GM18499 (cell line): ENCODE measurements around the gene TBC1D14.

ENCODE experiments used
- ATAC-seq: cut with Tn5 transposase; IDR thresholded peaks from one replicate; pipeline ENCODE4 v1.9.1; 2021; ENCODE audit warnings: moderate number of reproducible peaks; ENCODE audit not compliant: insufficient read depth, unreplicated experiment

TBC1D14 gene

DNA sequence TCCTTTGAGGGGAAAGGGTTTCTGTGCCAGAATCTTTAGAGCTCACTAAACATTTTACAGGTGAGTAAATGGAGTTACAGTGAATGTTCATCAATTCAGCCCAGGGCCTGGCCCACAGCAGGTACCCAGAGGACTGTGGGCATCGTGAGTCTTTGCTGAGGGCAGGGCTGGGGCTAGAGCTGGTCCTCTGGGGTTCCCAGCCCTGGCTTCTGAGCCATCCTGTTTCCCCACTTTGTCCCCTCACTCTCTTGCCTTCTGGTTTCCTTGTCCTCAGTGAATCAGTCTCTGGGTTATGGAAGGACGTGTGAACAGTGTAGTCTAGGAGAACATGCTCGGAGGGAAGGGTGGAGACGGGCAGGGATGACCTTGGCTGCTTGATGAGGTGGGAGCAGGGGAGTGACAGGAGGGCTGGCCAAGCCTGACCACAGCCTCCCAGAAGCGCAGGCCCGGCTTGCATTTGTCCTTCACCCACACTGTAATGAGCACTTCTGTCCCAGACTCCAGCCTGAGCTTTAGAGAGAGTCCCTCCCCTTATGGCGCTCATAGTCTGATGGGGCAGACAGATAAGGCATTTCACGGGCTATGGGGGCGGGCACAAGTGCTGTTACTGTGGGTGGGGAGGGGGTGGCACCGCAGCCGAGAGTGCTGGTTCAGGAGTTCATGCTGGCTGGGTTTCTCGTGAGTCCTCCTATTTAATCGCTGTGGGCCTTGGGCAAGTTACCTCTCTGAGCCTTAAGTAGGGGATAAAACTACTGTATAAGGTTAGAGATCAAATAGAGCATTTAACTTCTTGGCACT, 17.3 kb downstream of the TBC1D14 start:
- no peak for ATAC-seq

DNA sequence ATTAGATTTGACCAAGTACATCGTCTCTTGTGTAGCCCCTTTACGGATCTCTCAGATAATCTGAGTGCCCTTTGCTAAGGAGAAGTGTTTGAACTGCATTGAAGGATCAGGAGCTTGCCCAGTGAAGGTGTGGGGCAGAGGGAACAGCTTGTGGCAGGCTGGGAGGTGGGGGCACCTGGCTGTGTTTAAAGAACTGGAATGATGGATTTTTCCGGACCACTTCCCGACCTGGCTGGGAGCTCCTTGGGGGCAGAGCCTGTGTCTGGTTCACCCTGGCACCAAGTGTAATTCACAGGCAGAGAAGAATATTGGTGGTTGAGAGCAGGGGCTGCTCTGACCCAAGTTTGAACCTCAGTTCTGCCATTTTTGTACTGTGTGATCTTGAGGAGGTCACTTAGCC, 18.5 kb downstream of the TBC1D14 start:
- no peak for ATAC-seq

DNA sequence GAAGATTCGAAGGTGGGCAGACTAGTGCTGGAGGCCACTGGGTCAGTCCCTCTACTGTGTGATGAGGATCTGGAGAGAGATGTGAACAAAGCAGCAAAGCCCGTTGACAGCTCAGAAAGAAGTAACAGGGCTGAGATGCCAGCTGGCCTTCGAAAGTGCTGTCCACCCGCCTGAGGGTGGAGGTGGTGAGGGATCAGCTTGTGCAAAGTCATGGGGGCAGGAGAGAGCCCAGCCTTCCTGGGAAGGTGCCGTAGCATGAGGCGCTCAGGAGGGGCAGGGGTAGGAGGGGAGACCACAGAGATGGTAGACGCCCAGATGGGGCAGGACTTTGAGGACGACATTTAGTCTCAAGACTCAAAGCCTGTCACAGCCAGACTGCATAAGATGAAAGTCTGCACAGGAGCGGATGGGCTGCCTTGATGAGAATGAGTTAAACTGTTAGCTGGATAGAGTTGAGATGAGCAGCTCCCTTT, 19.7 kb downstream of the TBC1D14 start:
- ATAC-seq, result no peak

DNA sequence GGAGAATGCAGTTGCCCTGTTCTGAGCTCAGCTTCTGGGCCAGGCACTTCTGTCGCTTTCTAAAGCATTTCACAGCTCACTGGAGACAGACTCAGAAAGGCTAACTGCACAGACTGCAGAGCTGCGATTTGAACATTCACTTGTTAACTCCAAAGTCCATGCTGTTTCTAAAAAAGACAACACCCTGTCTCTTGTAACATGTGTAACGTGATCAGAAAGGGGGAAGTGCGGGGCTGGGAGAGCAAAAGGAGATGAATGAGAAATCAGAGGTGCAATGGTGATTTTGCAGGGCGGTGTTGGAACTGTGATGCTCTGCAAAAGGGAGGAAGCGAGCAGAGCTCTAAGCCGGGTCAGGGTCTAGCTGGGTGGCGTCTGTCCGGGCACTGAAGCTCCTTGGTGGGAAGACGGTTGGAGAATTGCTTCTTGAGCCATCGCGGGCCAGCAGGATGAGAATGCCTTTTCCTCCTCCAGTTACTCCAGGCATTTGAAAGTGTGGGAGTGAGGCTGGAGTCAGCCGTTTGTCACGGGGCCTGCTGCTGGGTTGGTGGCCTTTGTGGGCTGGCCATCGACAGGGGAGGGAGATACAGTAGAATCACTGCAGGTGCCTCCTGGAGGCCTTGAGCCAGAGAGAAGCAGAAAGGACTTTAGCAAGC, 20.3 kb downstream of the TBC1D14 start:
- no peak for ATAC-seq

DNA sequence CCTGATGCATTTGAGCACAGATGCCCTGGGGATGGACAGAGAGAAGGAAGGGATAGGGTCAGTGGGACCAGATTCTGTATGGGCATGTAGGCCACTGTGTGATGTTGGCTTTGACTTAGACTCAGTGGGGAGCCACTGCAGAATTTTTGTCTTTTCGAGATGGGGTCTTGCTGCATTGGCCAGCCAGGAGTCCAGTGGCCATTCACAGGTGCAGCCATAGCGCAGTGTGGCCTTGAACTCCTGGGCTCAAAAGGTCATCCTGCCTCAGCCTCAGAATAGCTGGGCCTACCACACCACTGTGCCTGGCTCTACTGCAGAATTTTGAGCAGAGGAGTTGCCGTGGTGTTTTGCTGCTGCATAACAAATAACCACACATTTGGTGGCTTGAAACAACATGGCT, 22.8 kb downstream of the TBC1D14 start:
- ATAC-seq, result no peak

DNA sequence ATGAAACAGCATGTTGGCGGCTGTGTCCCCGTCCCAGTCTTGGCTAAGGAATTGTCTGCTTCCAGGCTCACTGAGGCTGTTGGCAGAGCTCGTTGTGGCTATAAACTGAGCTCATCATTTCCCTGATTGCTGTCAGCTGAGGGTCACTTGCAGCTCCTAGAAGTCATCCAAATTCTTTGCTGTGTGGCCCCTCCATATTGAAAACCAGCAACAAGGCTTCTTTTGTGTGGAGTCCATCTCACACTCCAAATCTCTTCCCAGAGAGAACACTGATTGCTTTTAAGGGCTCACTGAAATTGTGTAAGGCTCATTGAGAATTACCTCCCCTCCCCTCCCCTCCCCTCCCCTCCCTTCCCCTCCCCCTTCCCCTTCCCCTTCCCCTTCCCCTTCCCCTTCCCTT, 23.3 kb downstream of the TBC1D14 start:
- ATAC-seq, result no peak

DNA sequence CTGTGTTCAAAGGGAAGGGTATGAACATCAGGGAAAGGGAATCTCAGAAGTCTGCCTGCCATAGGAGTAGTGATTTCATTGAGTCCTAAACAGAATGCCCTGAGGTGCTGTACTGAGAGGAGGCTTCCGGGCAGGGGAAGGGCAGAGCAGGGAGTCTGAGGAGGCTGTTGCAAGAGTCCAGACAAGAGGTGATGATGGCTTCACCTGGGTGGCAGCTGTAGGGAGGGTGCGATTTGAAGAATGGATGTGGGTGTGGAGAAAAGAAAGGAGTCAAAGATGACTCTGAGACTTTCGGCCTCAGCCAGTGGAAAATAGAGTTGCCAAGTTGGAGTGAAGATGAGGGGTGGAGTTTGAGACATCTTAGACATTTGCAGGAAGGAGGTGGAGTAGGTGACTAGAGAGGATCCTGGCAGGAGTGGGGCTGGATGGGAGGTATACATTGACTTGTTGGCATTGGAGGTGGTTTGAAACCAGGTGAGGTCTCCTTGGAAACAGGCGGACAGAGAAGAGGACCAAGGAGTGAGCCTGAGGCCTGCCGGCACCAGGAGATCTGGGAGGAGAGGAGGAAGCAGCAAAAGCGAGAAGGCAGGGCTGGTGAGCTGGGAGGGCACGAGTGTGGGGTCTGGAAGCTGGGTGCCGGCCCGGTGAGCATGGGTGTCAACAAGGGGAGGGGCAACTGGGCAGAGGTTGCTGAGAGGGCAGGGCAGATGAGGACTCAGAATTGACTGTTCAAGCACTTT, 24.2 kb downstream of the TBC1D14 start:
- no peak for ATAC-seq

DNA sequence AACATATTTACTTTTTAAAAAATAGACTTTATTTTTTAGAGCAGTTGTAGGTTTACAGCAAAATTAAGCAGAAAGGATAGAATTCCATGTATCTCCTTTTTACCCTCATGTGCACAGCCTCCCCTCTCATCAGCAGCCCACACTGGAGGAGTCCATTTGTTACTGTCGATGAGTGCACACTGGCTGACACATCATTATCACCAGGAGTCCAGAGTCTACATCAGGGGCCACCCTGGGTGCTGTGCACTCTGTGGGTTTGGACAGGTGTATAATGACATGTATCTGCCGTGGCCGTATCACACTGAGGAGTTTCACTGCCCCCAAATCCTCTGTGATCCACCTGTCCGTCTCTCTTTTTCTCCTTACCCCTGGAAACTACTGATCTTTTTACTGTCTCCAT, 26.3 kb downstream of the TBC1D14 start:
- ATAC-seq, result no peak

DNA sequence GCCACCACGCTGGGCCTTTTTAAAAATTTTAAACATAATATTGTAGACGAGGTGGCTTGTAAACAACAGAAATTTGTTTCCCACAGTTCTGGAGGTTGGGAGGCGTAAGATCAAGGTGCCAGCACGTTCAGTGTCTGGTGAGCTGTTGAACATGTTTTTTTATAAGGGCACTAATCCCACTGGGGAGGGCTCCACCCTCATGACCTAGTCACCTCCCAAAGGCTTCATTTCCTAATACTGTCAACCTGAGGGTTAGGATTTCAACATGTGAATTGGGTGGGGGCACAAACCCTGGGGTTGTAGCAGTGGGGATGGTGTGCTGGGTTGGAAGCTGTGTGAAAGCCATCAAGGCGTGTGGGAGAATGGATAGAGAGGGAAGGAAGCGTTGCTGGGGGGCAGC, 27.6 kb downstream of the TBC1D14 start:
- no peak for ATAC-seq

DNA sequence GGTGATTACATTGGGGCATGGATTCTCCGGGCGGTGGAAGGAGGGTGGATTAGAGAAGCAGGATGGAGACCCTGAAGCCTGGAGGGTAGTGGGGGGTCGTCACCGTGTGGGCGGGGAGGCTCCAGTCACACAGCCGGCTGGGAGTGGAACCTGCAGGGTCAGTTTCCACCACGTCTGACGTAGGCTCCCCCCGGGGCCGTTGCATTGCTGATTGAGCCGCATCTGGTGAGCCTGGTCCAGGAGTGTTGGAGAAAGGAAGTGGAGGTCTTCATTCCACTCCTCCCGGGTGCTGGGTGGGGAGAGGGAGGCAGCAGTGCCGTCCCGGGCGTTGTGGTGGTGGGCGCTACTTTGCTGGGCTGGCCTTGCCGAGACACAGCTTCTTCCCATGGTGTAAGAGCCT, 28.1 kb downstream of the TBC1D14 start:
- ATAC-seq, result no peak

DNA sequence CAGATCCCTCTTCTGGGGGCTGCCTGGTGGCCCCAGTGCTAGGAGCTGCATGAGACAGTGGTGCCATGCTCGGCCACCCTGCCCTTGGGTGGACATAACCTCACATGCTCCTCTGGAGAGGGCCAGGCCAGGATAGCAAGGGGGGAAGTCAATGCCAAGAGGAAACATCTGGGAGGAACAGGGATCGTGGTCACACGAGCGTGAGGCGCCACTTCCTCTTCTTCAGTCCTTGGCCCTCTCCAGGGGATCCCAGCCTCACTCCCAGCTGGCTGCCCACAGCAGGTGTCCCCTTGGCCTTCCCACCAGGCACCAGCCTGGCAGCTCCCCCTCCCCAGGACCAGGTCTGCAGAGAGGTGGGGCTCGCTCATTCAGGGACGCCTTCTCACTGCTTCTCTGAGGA, 28.6 kb downstream of the TBC1D14 start:
- ATAC-seq, result no peak

DNA sequence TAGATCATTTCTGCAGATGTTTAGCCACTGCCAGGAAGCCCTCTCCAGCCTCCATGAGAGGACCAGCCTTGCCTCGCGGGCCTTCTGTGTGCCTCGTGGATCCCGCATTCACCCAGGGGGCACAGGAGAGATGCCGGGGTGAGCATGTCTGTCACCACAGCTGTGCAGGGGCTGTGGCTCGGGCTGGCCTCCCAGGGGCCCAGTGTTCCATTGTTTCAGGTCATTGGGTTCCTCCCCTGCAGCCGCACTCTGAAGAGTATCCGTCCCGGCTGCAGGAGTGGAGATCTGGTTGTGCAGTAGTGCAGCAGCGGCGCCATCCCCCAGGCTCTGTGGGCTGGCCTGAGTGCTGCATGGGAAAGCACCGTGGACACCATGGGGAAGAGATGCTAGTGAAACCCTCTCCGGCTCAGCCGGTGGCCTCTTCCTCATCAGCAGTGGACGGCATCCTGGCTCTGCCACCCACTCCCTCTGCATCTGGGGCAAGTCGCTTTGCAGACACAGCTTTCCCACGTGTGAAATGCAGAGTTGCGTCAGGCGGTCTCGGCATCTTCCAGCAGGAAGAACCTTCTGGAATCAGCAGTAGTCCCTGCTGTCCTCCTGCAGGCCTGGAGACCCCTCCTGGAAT, 29.1 kb downstream of the TBC1D14 start:
- no peak for ATAC-seq

DNA sequence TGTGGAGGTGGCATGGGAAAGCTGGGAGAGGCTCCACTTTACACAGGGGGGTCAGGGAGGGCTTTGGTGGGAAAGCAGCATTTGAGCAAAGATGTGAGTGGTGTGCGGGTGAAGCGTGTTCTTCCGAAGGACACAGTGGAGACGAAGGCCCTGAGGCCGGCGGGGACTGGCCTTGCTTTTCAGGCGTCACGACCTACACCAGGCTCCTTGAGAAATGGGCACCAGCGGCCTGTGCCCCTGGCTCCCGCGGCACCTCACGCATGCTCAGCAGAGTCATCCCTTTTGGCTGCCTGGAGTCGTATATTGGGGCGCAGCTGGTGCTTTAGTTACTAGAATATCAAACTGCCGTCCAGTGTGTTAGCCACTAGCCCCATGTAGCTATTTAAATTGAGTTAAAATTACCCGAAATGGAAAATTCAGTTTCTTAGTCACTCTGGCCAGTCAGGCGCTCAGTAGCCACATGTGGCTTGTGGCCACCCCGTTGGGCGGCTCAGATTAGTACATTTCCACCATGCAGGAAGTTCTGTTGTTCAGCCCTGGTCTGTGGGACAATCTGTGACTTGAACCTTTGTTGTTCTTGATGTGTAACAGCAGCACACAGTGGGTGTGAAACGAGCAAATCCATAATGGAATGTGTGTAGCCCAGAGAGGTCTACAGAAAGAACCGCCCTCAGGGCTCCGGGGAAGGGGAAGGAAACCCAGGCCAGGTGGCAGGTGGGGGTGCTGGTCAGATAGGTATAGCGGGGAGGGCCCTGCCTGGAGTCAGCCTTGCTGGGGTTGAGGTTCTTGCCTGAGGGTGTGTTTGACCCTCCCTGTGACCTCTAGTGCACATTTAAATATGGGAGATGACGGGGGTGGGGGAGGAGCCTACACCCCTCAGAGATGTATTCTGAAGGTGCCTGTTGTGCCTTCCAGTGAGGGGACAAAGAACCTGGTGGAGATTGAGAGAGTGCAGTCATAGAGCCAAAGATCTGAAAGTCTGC, 30.4 kb downstream of the TBC1D14 start:
- no peak for ATAC-seq

DNA sequence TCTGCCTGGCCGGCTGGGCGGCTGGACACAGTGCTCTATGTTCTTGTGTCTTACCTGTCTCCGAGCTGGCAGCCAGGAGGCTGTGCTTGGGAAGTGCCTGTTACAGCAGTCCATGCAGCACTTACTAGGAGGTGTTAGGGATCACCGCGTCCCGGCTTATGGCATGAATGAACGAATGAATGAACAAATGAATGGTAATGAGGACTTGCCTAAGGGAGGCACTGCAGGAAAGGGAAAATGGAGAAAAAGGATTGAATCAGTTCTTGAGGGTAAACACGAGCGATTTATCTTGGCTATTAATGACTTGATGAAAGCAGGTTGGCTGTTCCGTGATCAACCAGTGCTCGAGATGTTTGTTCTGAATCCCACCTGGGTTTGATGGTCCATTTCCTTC, 31.1 kb downstream of the TBC1D14 start:
- no peak for ATAC-seq

DNA sequence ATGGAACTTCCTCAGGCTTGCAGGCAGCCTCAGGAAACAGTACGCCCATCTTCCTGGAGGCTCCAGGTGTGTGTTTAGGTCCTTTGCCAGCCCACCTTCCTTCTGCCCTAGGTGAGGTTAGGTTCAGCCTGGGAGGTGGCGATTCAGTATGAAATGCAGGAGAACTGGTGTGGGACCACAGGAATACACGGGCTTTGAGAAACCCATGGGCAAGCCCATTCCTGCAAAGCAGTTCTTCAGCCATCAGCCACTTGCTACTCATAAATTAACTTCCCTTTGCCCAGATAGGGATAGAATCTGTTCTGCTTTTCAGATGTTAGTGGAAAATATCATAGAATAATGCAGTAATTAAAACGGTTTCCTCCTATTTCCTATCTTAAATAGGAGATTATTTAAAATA, 32.2 kb downstream of the TBC1D14 start:
- ATAC-seq, result no peak

DNA sequence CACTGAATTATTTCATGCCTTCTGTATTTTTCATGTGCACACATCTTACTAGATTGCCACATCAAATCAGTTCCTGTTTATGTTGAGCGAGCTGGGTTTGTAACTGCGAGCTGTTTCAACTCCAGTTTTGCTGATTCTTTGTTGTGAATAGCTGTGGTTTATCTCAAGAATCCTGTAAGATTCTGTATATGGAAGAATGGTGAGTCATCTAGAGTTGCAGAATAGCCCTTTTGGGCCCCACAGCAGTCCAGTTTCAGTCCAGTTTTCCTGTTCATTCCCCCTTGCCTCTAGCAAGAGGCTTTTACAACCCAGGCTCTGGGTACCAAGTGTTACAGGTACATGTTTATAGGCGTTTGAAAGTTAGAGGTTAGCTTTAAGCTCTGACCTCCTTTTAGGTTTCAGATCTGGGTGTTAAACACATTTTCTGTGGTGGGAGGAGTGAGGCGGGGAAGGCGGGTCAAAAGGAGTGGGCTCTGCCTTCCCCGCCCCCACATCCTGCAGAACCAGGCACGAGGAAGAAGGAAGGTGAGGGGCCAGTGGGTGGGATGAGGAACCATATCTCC, 32.7 kb downstream of the TBC1D14 start:
- peak; percentile 76 for ATAC-seq

DNA sequence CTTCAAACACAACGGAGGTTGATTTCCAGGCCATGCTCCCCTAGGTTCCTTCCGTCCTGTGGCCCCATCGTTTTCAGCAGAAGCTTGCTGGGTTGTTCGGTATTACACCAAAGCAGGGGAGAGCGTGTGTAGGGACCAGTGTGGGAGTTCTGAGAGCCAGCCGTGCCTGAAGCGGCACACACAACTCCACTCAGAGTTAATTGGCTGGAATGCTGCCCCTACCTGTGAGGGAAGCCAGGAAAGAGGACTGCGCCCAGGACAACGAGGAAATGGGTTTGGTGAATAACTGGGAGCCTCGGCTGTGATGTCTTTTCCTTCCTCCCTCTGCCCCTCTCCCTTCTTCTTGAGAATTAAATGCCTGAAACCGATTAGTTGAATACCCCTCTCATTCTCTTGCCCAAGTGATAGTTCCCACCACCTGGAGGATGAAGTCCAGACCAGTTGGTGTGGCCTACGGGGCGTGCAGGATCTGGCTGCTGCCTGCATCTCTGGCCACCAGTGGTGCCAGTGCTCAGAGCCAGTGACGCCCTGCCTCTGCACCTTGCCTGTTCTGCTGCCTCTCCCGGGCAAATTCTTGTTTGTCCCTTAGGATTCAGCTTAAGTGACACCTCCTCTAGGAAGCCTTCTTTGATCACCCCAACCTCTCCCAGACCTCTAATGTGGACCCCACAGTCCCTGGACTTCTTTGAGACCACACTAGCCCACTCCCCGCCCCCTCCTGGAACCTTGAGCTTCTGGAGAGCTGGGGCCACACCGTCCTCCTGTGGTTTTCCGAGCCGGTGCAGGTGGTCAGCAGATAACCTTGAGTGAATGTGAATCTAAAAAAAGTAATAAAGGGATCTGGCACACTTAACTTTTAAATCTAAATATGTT, 33.6 kb downstream of the TBC1D14 start:
- ATAC-seq, result no peak

DNA sequence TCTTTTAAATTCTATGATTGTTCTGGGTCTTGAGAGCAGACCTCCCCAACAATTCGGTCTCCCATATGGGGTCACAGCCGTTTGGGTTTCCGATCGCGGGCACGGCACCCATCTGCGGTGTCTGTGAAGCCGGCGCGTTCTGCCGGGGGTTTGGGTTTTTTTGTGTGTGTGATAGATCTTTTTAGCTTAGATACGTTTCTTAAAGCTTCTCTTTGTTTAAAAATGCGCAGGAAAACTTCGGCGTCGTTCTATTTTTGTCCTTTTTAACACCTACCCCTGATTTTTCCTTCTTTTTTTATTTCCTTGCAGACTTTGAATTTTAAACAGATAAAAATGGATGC, 34.2 kb downstream of the TBC1D14 start:
- no peak for ATAC-seq
